Measurements from ENCODE around the gene KLHL28. TPM values are rescaled to one million over a fixed set of nuclear protein-coding genes. Genes with fewer than 3 reads are reported as not detected.

The KLHL28 gene
- total RNA-seq, 1 donor from 2014 or later, result 25.3 TPM

GRCh38 chr14:44955528-44955927, 6.2 kb downstream of the KLHL28 start:
- CTCF ChIA-PET, result no interaction called here
- intact Hi-C loops (cut with micrococcal nuclease), result no loop called here
- Mint-ChIP-seq H3K27ac (no peak overlapping the region), H3K4me1 (peaks cover 30% of the 10 kb centered on the region), H3K9me3 (no peaks in the 10 kb centered on the region), H3K27me3 (no peaks in the 10 kb centered on the region), H3K36me3 (ENCODE audit: low read depth) (peaks cover 26% of the 10 kb centered on the region), H3K4me3 (no peak overlapping the region)
- no peak for TF ChIP-seq CTCF (IDR thresholded peaks at IDR 0.05)
- POLR2A ChIA-PET, result no interaction called here
- no peak for DNase-seq
- no peak for ATAC-seq (ENCODE audit: low read depth)

GRCh38 chr14:44954750-44955149, 7.0 kb downstream of the KLHL28 start:
- Mint-ChIP-seq H3K4me3 (no peak overlapping the region), H3K27ac (no peak overlapping the region), H3K9me3 (no peaks in the 10 kb centered on the region), H3K4me1 (peaks cover 22% of the 10 kb centered on the region), H3K27me3 (no peaks in the 10 kb centered on the region), H3K36me3 (ENCODE audit: low read depth) (peaks cover 28% of the 10 kb centered on the region)
- no peak for ATAC-seq (ENCODE audit: low read depth)
- CTCF ChIA-PET, result no interaction called here
- DNase-seq, result no peak
- TF ChIP-seq CTCF (IDR thresholded peaks at IDR 0.05), result no peak
- intact Hi-C loops (cut with micrococcal nuclease), result no loop called here
- POLR2A ChIA-PET, result no interaction called here

GRCh38 chr14:44952391-44953110, 9.2 kb downstream of the KLHL28 start:
- Mint-ChIP-seq H3K9me3 (no peaks in the 10 kb centered on the region), H3K27me3 (no peaks in the 10 kb centered on the region), H3K4me3 (no peak overlapping the region), H3K4me1 (peaks cover 13% of the 10 kb centered on the region), H3K27ac (no peak overlapping the region), H3K36me3 (ENCODE audit: low read depth) (peaks cover 40% of the 10 kb centered on the region)
- ATAC-seq (ENCODE audit: low read depth), result no peak
- ChIA-PET CTCF (no interaction called here), POLR2A (interaction anchor here (0.5 kb wide), 1 partner anchor 57 kb away, joined by 5 read pairs; no protein-coding TSS in a partner anchor)
- DNase-seq, result no peak
- intact Hi-C loops (cut with micrococcal nuclease), result no loop called here
- no peak for TF ChIP-seq CTCF (IDR thresholded peaks at IDR 0.05)

- Mint-ChIP-seq H3K9me3 (peaks cover 6% of the 10 kb centered on the region), H3K4me1 (peaks cover 8% of the 10 kb centered on the region), H3K27ac (no peak overlapping the region), H3K36me3 (ENCODE audit: low read depth) (peaks cover 45% of the 10 kb centered on the region), H3K4me3 (no peak overlapping the region), H3K27me3 (no peaks in the 10 kb centered on the region)
- POLR2A ChIA-PET, result no interaction called here
- intact Hi-C loops (cut with micrococcal nuclease), result no loop called here
- TF ChIP-seq CTCF (IDR thresholded peaks at IDR 0.05), result no peak
- DNase-seq, result no peak
- no peak for ATAC-seq (ENCODE audit: low read depth)
- CTCF ChIA-PET, result no interaction called here
Observed at GRCh38 chr14:44951051-44951450, 10.7 kb downstream of the KLHL28 start.

- no peak for TF ChIP-seq CTCF (IDR thresholded peaks at IDR 0.05)
- Mint-ChIP-seq H3K9me3 (peaks cover 6% of the 10 kb centered on the region), H3K27ac (no peak overlapping the region), H3K4me1 (no peaks in the 10 kb centered on the region), H3K4me3 (no peak overlapping the region), H3K36me3 (ENCODE audit: low read depth) (peaks cover 68% of the 10 kb centered on the region), H3K27me3 (no peaks in the 10 kb centered on the region)
- intact Hi-C loops (cut with micrococcal nuclease), result no loop called here
- POLR2A ChIA-PET, result no interaction called here
- DNase-seq (no peak), ATAC-seq (ENCODE audit: low read depth) (no peak)
- CTCF ChIA-PET, result no interaction called here
Observed at GRCh38 chr14:44945264-44945663, 16.5 kb downstream of the KLHL28 start.
